GM19395 (cell line): ENCODE data around the gene LEUTX.
"Not testable (repeated sequence)": the region's sequence is repeated elsewhere in the genome, so short reads cannot be mapped to it uniquely, and the experiment has no call there.

ENCODE experiments used
- ATAC-seq: cut with Tn5 transposase; IDR thresholded peaks from one replicate; pipeline ENCODE4 v1.9.1; 2021; ENCODE audit warnings: mild to moderate bottlenecking, moderate library complexity; ENCODE audit not compliant: unreplicated experiment

LEUTX gene

GRCh38 chr19:39778763-39779162, at the start of gene LEUTX:
Gene LEUTX, plus strand, starts transcription at chr19:39778854. Its CDS starts 67 bp downstream, at chr19:39778921.
- ATAC-seq, result no peak

- ATAC-seq, result no peak
Observed at GRCh38 chr19:39729594-39729993, 49.1 kb upstream of the LEUTX start.

DNA sequence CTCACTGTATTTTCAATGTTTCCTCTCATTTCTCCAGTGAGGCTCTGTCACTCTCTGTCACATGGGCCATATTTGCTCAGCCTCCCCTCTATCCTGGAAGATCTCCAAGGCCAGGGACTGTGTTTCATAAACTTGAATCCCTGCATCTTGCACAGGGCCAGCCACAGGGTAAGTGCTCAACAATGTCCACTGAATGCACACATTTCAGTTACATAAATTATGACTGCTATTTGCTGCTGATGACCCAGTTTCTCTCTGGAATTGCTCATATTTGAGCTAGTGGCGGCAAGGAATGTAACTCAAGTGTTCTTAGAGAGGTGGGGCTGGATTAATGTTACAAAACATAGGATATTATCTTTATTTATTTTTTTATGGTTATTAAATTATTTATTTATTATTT, 47.0 kb upstream of the LEUTX start:
- no peak for ATAC-seq

- ATAC-seq, result no peak
Observed at GRCh38 chr19:39733841-39734240, 44.8 kb upstream of the LEUTX start.

DNA sequence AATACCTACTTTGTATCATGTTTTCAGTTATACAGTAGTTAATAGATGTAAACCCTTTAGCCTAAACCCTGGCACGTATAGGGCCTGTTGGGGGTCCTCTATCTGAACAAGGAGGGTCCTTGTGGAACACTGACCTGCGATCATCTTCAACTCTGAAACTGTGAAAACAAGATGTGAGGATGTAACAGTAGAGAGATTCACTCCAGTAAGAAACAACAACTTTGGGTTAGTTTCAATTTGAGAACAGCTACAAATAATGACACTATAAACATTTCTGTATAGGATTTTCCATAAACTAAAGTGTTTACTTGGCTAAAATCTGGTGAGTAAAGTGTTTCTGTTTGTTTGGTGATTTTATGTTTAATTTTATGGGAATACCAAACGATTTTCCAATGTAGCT, 43.0 kb upstream of the LEUTX start:
- ATAC-seq, result no peak

- ATAC-seq, result no peak
Observed at GRCh38 chr19:39736088-39736487, 42.6 kb upstream of the LEUTX start.

DNA sequence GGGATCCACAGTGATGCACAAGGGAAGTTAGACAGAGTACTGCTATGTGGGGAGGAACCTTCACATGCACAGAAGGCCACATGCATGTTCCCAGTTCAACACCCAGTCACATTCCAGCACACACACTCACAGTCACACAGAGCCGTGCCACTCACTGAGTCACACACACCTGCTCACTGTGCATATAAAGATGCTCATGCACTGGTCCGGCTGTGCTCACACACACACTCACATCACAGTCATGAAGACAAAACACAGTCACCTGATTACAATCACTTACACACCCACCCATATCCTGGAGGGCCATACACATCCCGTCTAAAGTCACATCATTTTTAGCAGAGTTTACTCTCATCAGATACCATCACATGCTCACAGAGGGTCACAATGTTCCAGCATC, 41.3 kb upstream of the LEUTX start:
- no peak for ATAC-seq

DNA sequence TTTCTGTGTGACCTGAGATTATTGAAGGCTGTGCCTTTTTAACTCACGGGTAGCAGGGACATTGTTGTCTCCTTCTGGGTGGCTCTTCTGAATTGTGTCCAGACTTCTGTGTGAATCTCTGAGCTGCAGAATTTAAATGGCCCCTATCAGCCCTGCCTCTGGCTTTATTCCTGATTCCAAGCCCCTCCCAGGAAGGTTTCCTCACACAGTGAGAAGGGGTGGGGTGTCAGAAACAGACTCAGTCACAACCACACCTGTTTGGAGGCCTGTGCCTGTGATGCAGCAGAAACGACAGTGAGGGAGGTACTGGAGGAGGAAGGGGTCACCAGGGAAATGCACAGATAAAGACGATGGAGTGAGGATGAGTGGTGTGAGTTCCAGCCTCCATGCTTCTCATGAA, 40.8 kb upstream of the LEUTX start, which contains the start of gene CLC:
TSS of gene CLC (minus strand) at position 139 of the 400 bp plus-strand sequence. CDS start at position 62, 77 bp downstream.
- ATAC-seq, result no peak

GRCh38 chr19:39738814-39739213, 39.8 kb upstream of the LEUTX start:
- ATAC-seq, result no peak

- ATAC-seq, result no peak
Observed at GRCh38 chr19:39740395-39740794, 38.3 kb upstream of the LEUTX start.

DNA sequence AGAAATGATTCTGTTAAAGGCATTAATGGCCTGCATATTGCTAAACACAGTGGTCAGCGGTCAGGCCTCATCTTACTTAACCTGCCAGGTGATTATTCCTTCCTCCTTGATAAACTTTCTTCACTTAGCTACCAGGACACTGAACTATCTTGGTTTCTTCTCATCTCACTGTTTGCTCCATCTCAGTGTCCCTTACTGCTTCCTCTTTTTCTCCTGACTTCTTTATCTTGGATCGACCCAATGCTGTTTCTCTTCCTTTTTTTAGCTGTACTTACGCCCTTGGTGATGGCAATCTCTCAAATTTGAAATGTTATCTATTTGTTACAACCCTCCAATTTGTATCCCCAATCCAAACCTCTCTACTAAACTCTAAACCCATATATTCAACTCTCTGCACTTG, 33.0 kb upstream of the LEUTX start:
- ATAC-seq, result no peak

GRCh38 chr19:39746836-39747529, 31.7 kb upstream of the LEUTX start:
- no peak for ATAC-seq

DNA sequence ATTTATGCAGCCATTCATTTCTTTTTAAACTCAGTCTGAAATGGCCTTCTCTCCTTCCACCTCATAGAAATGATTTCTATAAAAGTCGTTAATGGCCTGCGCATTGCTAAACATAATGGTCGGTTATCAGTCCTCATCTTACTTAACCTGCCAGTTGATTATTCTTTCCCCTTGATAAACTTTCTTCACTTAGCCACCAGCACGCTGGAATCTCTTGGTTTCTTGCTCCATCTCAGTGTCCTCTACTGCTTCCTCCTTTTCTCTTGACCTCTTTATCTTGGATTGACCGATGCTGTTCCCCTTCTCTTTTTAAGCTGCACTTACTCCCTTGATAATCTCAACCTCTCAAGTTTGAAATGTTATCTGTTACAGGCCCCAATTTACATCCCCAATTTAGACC, 28.7 kb upstream of the LEUTX start:
- ATAC-seq, result no peak

GRCh38 chr19:39752390-39752789, 26.3 kb upstream of the LEUTX start:
- ATAC-seq, result no peak

DNA sequence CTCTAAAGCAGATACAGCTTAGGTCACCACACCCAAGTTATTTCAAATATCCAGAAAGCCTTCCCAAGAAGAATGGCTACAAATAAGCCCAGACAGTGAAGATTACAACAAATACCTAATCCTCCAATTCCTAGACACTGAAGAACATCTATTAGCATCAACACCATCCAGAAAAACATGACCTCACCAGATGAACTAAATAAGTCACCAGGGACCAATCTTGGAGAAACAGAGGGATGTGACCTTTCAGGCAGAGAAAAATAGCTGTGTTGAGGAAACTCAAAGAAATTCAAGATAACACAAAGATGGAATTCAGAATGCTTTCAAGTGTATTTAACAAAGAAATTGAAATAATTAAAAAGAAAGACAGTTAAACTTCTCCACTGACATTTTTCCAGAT, 25.9 kb upstream of the LEUTX start:
- no peak for ATAC-seq

GRCh38 chr19:39754544-39754943, 24.1 kb upstream of the LEUTX start:
- ATAC-seq, result no peak

GRCh38 chr19:39754971-39755370, 23.7 kb upstream of the LEUTX start:
- ATAC-seq, result no peak

DNA sequence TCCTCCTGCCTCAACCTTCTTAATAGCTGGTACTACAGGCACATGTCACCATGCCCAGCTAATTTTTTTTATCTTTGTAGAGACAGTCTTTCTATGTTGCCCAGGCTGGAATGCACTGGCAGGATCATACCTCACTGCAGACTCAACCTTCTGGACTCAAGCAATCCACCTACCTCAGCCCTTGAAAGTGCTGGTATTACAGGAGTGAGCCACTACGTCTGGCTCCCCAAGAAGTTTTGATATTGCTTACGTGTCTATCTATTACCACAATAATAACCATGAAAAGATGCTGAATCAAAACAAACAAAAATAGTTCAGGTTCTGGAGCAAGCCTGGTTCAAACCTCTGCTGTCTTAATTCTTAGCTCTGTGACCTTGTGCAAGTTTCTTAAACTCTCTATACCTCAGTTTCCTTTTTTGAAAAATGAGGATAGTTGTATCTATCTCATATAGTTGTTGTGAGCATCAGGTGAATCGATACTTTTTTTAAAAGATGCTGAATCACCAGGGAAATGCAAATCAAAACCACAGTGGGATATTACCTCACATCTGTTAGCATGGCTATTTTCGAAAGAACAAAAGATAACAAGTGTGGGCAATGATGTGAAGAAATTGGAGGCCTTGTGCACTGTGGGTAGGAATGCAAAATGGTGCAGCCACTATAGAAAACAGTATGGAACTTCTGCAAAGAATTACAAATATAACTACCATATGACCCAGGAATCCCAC, 19.0 kb upstream of the LEUTX start:
- ATAC-seq, result no peak

DNA sequence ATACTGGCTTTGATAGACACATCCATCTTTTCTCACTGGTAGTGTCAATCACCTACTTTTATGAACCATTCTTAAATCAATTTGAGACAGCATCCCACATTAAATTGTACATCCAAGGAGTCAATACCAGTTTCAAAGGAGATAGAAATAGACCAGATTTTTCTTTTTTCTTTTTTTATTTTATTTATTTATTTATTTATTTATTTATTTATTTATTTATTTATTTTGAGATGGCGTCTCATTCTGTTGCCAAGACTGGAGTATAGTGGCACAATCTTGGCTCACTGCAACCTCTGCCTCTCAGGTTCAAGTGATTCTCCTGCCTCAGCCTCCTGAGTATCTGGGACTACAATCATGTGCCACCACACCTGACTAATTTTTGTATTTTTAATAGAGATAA, 16.8 kb upstream of the LEUTX start:
- not testable (repeated sequence) for ATAC-seq

DNA sequence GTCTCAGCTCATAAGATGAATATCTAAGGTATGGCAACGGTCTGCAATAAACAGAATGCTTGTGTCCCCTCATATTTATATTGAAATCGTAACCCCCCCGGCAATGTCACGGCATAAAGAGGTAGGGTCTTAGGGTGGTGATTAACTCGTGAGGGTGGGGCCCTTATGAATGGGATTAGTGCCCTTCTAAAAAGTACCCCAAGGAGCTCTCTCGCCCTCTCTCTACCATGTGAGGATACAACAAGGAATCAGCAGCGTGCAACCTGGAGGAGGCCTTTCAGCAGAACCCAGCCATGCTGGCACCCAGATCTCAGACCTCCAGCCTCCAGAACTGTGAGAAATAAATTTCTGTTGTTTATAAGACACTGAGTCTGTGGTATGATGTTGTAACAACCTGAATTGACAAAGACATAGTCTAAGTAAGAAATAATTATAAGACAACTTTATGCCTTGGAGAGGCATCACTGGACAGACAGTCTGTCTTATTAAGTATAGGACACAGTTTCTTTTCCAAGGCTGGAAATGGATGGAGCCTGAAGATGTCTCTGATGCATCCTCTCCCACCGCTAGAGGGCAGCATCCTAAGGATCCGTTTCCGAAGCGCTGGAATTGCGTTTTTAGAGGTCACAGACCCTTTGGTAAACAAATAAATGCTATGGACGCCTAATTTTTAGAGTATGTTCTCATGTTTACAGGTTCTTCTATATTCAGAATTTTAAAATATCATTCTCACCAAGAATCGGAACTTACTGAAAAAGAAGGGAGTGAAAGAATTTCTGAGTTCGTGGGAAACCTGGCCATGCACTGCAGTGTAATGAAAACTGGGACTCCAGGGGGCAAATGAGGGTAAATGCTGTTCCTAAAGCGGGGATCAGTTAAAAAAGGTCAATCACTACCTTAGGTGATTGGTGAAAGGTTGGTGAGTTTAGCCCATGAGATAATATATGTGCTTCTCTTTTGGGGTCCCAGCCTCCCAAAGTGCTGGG, 13.3 kb upstream of the LEUTX start:
- ATAC-seq, result no peak

DNA sequence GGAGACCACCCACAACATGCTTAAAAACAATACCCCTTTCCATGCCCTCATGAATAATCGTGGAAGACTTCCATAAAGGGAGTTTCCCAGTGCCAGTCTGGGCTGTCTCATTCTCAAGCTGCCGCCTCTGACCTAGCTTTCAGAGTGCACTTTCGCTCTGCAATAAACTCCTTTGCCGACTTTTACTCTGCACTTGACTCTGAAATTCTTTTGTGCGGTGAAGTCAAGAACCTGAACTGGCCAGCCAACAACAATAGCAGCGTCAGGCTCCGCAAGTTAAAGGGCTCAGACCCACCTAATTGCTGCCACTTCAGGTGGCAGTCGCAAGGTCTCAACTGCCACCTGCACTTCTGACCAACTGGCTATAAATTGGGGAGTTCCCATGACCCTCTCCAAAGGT, 10.3 kb upstream of the LEUTX start:
- no peak for ATAC-seq
